Body of pancreas (tissue), 4 donors: Measurements from ENCODE around the gene CTDSPL.

Experiments used
- CTCF ChIP-seq, 7 experiments: fragments of 450-650 bp in 4 of 7; fragments of 200-600 bp in 3 of 7; sonication (generic) in 3 of 7; IDR thresholded peaks; one replicate each; pipeline ENCODE4 v1.5.1; 2016 to 2019; ENCODE audit warnings: antibody characterized with exemption in 7 of 7
- POLR2A ChIP-seq, 3 donors: fragments of 450-650 bp; IDR thresholded peaks; one replicate each; pipeline ENCODE4 v1.6.1; 2016; ENCODE audit warnings: antibody characterized with exemption in 3 of 3, mild to moderate bottlenecking in 2 of 3

DNA sequence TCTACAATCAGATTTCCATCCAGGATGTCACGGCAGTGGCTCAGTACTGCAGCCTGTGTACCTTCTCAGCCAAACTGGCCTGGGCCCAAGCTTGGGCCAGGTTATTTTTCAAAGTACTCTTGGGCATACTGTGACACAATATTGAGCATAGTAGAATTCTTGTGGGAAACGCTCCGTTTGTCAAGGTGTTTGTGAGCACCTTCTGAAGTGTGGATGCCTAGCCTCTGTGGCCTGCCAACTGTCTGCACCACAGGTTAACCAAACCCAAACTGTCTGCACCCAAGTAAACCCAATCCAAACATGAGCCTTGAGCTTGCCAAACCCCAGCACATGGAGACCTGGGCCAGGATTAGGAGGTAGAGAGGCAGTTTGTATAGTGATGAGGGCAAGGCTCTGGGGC is 25.4 kb downstream of the CTDSPL start:
- TF ChIP-seq CTCF (IDR thresholded peaks at IDR 0.05) (no peak), POLR2A (IDR thresholded peaks at IDR 0.05) (no peak)
